Activated naive CD4-positive, alpha-beta T cell treated with anti-CD3 and anti-CD28 coated beads for 36 hours (primary cell): ENCODE results near the gene ELAC1. TPM values are rescaled to one million over a fixed set of nuclear protein-coding genes. Genes with fewer than 3 reads are reported as not detected.
A peak's percentile ranks its signal among the peaks of the same experiment; 100 is the strongest.
"Not testable (repeated sequence)": the region's sequence is repeated elsewhere in the genome, so short reads cannot be mapped to it uniquely, and the experiment has no call there.

ENCODE experiments used
- CTCF ChIA-PET: fragments of 350-600 bp; sonication (Branson Sonifier 250); formaldehyde crosslinking; loops from one replicate; lab custom pipeline; 2021; ENCODE audit warnings: antibody characterized with exemption; lab: Charles Lee
- DNase-seq: peaks from one replicate; pipeline ENCODE4 v3.0.0-alpha.2; 2020
- H3K27ac Mint-ChIP-seq: one replicate; pipeline ENCODE4 v1.8.0; 2021; ENCODE audit warnings: mild to moderate bottlenecking, mixed read lengths
- H3K27me3 Mint-ChIP-seq: one replicate; pipeline ENCODE4 v1.8.0; 2021; ENCODE audit warnings: low read depth, mixed read lengths
- H3K36me3 Mint-ChIP-seq: one replicate; pipeline ENCODE4 v1.8.0; 2021; ENCODE audit warnings: low read depth, mixed read lengths
- H3K4me1 Mint-ChIP-seq: one replicate; pipeline ENCODE4 v1.8.0; 2021; ENCODE audit warnings: low read depth, mixed read lengths
- H3K4me3 Mint-ChIP-seq: one replicate; pipeline ENCODE4 v1.8.0; 2021; ENCODE audit warnings: mild to moderate bottlenecking, moderate library complexity, mixed read lengths
- H3K9me3 Mint-ChIP-seq: one replicate; pipeline ENCODE4 v1.8.0; 2021; ENCODE audit warnings: mixed read lengths
- intact Hi-C: fragments of 100-400 bp; cut with micrococcal nuclease; formaldehyde crosslinking; loops from one replicate; pipeline ENCODE4 v1.15.1; 2023
- total RNA-seq, 2 experiments: library from RNA; stranded (reverse); gene quantifications; one replicate each; pipeline ENCODE4 v1.2.3, GENCODE V29; 2021

Gene ELAC1
- total RNA-seq, 2 experiments from 2014 or later: 2.7 to 4.0 TPM

- H3K27ac Mint-ChIP-seq, intact Hi-C loops, DNase-seq, H3K4me3 Mint-ChIP-seq, H3K27me3 Mint-ChIP-seq, CTCF ChIA-PET, H3K4me1 Mint-ChIP-seq, H3K9me3 Mint-ChIP-seq: not testable (repeated sequence)
- peaks cover 22% of the 10 kb centered on the region for H3K36me3 Mint-ChIP-seq
Observed at GRCh38 chr18:50945918-50946317, 21.9 kb upstream of the ELAC1 start.

- no peak overlapping the region for H3K4me3 Mint-ChIP-seq
- CTCF ChIA-PET: interaction anchor here (0.6 kb wide), 1 partner anchor 127 kb away, joined by 3 read pairs; no protein-coding TSS in a partner anchor
- no peaks in the 10 kb centered on the region for H3K27me3 Mint-ChIP-seq
- intact Hi-C loops: no loop called here
- no peaks in the 10 kb centered on the region for H3K9me3 Mint-ChIP-seq
- H3K27ac Mint-ChIP-seq: no peak overlapping the region
- H3K36me3 Mint-ChIP-seq: peaks cover 20% of the 10 kb centered on the region
- DNase-seq: no peak
- no peaks in the 10 kb centered on the region for H3K4me1 Mint-ChIP-seq
Observed at GRCh38 chr18:50947899-50948298, 19.9 kb upstream of the ELAC1 start.

GRCh38 chr18:50949185-50949584 is 18.7 kb upstream of the ELAC1 start:
- Mint-ChIP-seq H3K27me3 (no peaks in the 10 kb centered on the region), H3K4me1 (no peaks in the 10 kb centered on the region), H3K4me3 (no peak overlapping the region), H3K27ac (no peak overlapping the region), H3K9me3 (no peaks in the 10 kb centered on the region), H3K36me3 (peaks cover 16% of the 10 kb centered on the region)
- no peak for DNase-seq
- CTCF ChIA-PET: no interaction called here
- intact Hi-C loops: no loop called here

GRCh38 chr18:50950626-50951025 is 17.2 kb upstream of the ELAC1 start:
- CTCF ChIA-PET: interaction anchor here (0.7 kb wide), 1 partner anchor 55 kb away, joined by 3 read pairs; no protein-coding TSS in a partner anchor
- H3K27ac Mint-ChIP-seq: no peak overlapping the region
- no peak overlapping the region for H3K4me3 Mint-ChIP-seq
- intact Hi-C loops: no loop called here
- no peaks in the 10 kb centered on the region for H3K4me1 Mint-ChIP-seq
- peaks cover 11% of the 10 kb centered on the region for H3K36me3 Mint-ChIP-seq
- no peaks in the 10 kb centered on the region for H3K27me3 Mint-ChIP-seq
- H3K9me3 Mint-ChIP-seq: no peaks in the 10 kb centered on the region
- no peak for DNase-seq

GRCh38 chr18:50953822-50954221 is 14.0 kb upstream of the ELAC1 start:
- H3K4me3 Mint-ChIP-seq: no peak overlapping the region
- no peaks in the 10 kb centered on the region for H3K4me1 Mint-ChIP-seq
- intact Hi-C loops: no loop called here
- no peaks in the 10 kb centered on the region for H3K27me3 Mint-ChIP-seq
- H3K27ac Mint-ChIP-seq: no peak overlapping the region
- H3K36me3 Mint-ChIP-seq: no peaks in the 10 kb centered on the region
- DNase-seq: no peak
- H3K9me3 Mint-ChIP-seq: no peaks in the 10 kb centered on the region
- CTCF ChIA-PET: no interaction called here

GRCh38 chr18:50955253-50955652 is 12.6 kb upstream of the ELAC1 start:
- no peak overlapping the region for H3K4me3 Mint-ChIP-seq
- H3K36me3 Mint-ChIP-seq: peaks cover 3% of the 10 kb centered on the region
- no peaks in the 10 kb centered on the region for H3K4me1 Mint-ChIP-seq
- no peaks in the 10 kb centered on the region for H3K9me3 Mint-ChIP-seq
- CTCF ChIA-PET: interaction anchor here (0.6 to 1.0 kb wide), 2 partner anchors 12 to 92 kb away, joined by 3 read pairs; no protein-coding TSS in a partner anchor
- no peak overlapping the region for H3K27ac Mint-ChIP-seq
- intact Hi-C loops: no loop called here
- no peaks in the 10 kb centered on the region for H3K27me3 Mint-ChIP-seq
- DNase-seq: no peak

GRCh38 chr18:50956116-50956515 is 11.7 kb upstream of the ELAC1 start:
- no peaks in the 10 kb centered on the region for H3K4me1 Mint-ChIP-seq

GRCh38 chr18:50961974-50962373 is 5.9 kb upstream of the ELAC1 start:
- no peak overlapping the region for H3K27ac Mint-ChIP-seq
- CTCF ChIA-PET: interaction anchor here (0.9 kb wide), 1 partner anchor 70 kb away, joined by 3 read pairs; no protein-coding TSS in a partner anchor
- intact Hi-C loops: no loop called here
- H3K4me3 Mint-ChIP-seq: no peak overlapping the region
- no peak for DNase-seq
- H3K9me3 Mint-ChIP-seq: peaks cover 25% of the 10 kb centered on the region
- no peaks in the 10 kb centered on the region for H3K4me1 Mint-ChIP-seq
- H3K27me3 Mint-ChIP-seq: no peaks in the 10 kb centered on the region
- H3K36me3 Mint-ChIP-seq: peaks cover 14% of the 10 kb centered on the region

More at GRCh38 chr18:50956116-50956515, 11.7 kb upstream of the ELAC1 start:
- H3K36me3 Mint-ChIP-seq: peaks cover 5% of the 10 kb centered on the region
- peaks cover 5% of the 10 kb centered on the region for H3K9me3 Mint-ChIP-seq
- intact Hi-C loops: no loop called here
- H3K27ac Mint-ChIP-seq: no peak overlapping the region
- CTCF ChIA-PET: interaction anchor here (1.0 kb wide), 1 partner anchor 11 kb away, joined by 3 read pairs; no protein-coding TSS in a partner anchor
- H3K4me3 Mint-ChIP-seq: no peak overlapping the region
- H3K27me3 Mint-ChIP-seq: no peaks in the 10 kb centered on the region
- DNase-seq: no peak

- Mint-ChIP-seq H3K27ac (no peak overlapping the region), H3K9me3 (no peaks in the 10 kb centered on the region), H3K4me1 (peaks cover 33% of the 10 kb centered on the region), H3K36me3 (peaks cover under 1% of the 10 kb centered on the region), H3K27me3 (no peaks in the 10 kb centered on the region), H3K4me3 (peak overlapping the region; percentile 94)
- intact Hi-C loops: loop anchor here (5.0 kb wide), 1 partner anchor 228 kb away; the partner anchor contains the start of gene MEX3C
- CTCF ChIA-PET: interaction anchor here (0.8 kb wide), 1 partner anchor 148 kb away, joined by 3 read pairs; no protein-coding TSS in a partner anchor
- no peak for DNase-seq
Observed at GRCh38 chr18:50969448-50969847, 1.6 kb downstream of the ELAC1 start.

GRCh38 chr18:50970006-50970405 is 2.2 kb downstream of the ELAC1 start:
- no peaks in the 10 kb centered on the region for H3K9me3 Mint-ChIP-seq
- DNase-seq: no peak
- no peak overlapping the region for H3K27ac Mint-ChIP-seq
- CTCF ChIA-PET: interaction anchor here (0.8 kb wide), 1 partner anchor 149 kb away, joined by 3 read pairs; no protein-coding TSS in a partner anchor
- H3K36me3 Mint-ChIP-seq: peaks cover 6% of the 10 kb centered on the region
- H3K4me1 Mint-ChIP-seq: peaks cover 33% of the 10 kb centered on the region
- no peaks in the 10 kb centered on the region for H3K27me3 Mint-ChIP-seq
- no peak overlapping the region for H3K4me3 Mint-ChIP-seq
- intact Hi-C loops: loop anchor here (5.0 kb wide), 1 partner anchor 182 kb away; no protein-coding TSS in a partner anchor

- CTCF ChIA-PET: interaction anchor here (0.8 to 2.6 kb wide), 3 partner anchors 15 to 79 kb away, joined by 3 to 8 read pairs (median 3); no protein-coding TSS in a partner anchor
- Mint-ChIP-seq H3K36me3 (peaks cover 28% of the 10 kb centered on the region), H3K4me1 (peaks cover 33% of the 10 kb centered on the region)
- H3K27ac Mint-ChIP-seq, H3K4me3 Mint-ChIP-seq, H3K27me3 Mint-ChIP-seq, H3K9me3 Mint-ChIP-seq: not testable (repeated sequence)
- peak; percentile 49 for DNase-seq
- intact Hi-C loops: loop anchor here (5.0 kb wide), 1 partner anchor 180 kb away; no protein-coding TSS in a partner anchor
Observed at GRCh38 chr18:50972404-50972803, 4.6 kb downstream of the ELAC1 start.

- peak; percentile 48 for DNase-seq
- no peaks in the 10 kb centered on the region for H3K27me3 Mint-ChIP-seq
- H3K27ac Mint-ChIP-seq: peak overlapping the region; percentile 76
- H3K4me3 Mint-ChIP-seq: no peak overlapping the region
- CTCF ChIA-PET: interaction anchor here (0.6 to 1.4 kb wide), 3 partner anchors 14 to 111 kb away, joined by 3 read pairs; partner anchors contain the start of gene SMAD4
- intact Hi-C loops: loop anchor here (1.0 to 5.0 kb wide), 7 partner anchors 57 to 198 kb away; partner anchors contain the start of genes MRO and SMAD4
- H3K4me1 Mint-ChIP-seq: peaks cover 33% of the 10 kb centered on the region
- H3K36me3 Mint-ChIP-seq: peaks cover 40% of the 10 kb centered on the region
- H3K9me3 Mint-ChIP-seq: peaks cover 8% of the 10 kb centered on the region
Observed at GRCh38 chr18:50973367-50974126, 5.7 kb downstream of the ELAC1 start.
